ENCODE data around the gene FAM83B.

FAM83B gene

DNA sequence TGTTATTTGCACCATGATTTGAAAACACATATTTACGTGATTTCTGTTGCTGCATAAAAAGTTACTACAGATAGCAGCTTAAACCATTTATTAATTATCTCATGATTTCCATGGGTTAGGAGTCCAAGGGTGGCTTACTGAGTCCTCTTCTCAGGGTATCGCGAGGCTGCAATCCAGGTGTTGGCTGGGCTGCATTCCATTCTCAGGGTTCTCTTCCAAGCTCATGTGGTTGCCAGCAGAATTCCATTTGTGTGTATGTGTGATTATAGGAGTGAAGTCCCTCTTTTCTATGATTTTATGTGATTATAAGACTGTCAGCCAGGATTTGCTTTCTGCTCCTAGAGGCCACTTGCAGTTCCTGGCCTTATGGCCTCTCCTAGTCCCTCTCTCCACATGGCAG is 135.1 kb downstream of the FAM83B start:
- Histone ChIP-seq H3K27me3 (ENCODE audit: low read depth, low read length) (no peaks in the 10 kb centered on the region), H3K4me3 (ENCODE audit: low read depth in 1 of 2, low read length in 2 of 2) (no peak overlapping the region), H3K9me3 (ENCODE audit: control insufficient read depth in 1 of 2, low read length in 2 of 2) (peaks cover 0 to 13% of the 10 kb centered on the region in 2 donors), H3K27ac (ENCODE audit: low read length) (no peak overlapping the region), H3K36me3 (ENCODE audit: control insufficient read depth in 1 of 2, insufficient read depth in 2 of 2, low read length in 2 of 2) (no peaks in the 10 kb centered on the region), H3K4me1 (ENCODE audit: control insufficient read depth in 1 of 2, insufficient read depth in 2 of 2, low read length in 2 of 2) (no peaks in the 10 kb centered on the region)

DNA sequence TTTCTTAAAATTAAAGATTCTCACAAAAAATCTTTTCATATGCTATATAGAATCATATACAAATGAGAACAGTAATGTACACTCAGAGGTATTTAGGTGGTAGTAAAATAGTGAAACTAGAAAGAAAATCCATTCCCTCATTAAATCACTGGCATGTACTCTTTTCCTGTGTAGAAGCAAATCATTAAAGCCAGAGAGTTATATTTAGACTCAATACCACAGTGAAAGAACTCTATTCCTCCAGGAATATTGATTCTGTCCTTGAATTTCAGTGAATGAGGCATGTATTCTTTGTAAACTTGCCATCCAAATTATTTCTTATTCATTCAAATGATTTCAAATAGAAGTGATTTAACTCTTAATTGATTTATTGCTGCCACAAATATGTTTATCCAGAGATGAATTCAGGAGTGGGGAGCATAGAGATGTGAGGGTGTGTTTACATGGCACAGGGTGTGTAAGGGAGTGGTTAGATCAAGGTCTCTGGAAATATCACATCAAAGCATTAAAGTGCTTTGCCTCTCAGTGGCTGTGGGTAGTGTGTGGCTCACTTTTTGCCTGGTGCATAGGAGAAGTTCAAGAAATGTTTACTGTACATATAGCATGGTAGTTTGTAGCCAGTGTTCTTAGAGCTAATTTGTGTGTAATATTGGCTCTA is 141.2 kb downstream of the FAM83B start:
- Histone ChIP-seq H3K27me3 (ENCODE audit: low read depth, low read length) (no peaks in the 10 kb centered on the region), H3K4me1 (ENCODE audit: control insufficient read depth in 1 of 2, insufficient read depth in 2 of 2, low read length in 2 of 2) (no peaks in the 10 kb centered on the region), H3K4me3 (ENCODE audit: low read depth in 1 of 2, low read length in 2 of 2) (no peak overlapping the region), H3K9me3 (ENCODE audit: control insufficient read depth in 1 of 2, low read length in 2 of 2) (peaks cover 0 to 17% of the 10 kb centered on the region in 2 donors), H3K36me3 (ENCODE audit: control insufficient read depth in 1 of 2, insufficient read depth in 2 of 2, low read length in 2 of 2) (no peaks in the 10 kb centered on the region), H3K27ac (ENCODE audit: low read length) (no peak overlapping the region)

DNA sequence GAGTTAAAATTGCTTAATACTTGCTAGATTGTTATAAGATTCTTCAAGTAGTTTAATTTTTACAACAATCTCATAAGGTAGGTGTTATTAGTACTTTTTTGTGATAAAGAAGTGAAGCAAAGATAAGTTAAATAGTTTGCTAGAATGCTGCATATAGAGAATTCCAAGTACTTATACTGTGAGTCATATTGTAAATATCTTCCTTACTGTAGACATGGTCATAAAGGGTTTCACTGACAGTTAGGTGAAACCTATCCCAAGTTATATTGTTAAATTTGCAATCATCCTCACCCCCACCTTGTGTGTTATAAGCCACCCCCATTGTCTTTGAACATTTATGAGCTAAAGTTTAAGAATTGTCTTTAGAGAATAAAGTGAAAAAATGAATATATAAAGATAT is 142.0 kb downstream of the FAM83B start:
- Histone ChIP-seq H3K27me3 (ENCODE audit: low read depth, low read length) (no peaks in the 10 kb centered on the region), H3K4me3 (ENCODE audit: low read depth in 1 of 2, low read length in 2 of 2) (no peak overlapping the region), H3K27ac (ENCODE audit: low read length) (no peak overlapping the region), H3K4me1 (ENCODE audit: control insufficient read depth in 1 of 2, insufficient read depth in 2 of 2, low read length in 2 of 2) (no peaks in the 10 kb centered on the region), H3K36me3 (ENCODE audit: control insufficient read depth in 1 of 2, insufficient read depth in 2 of 2, low read length in 2 of 2) (no peaks in the 10 kb centered on the region), H3K9me3 (ENCODE audit: control insufficient read depth in 1 of 2, low read length in 2 of 2) (peaks cover 0 to 17% of the 10 kb centered on the region in 2 donors)

DNA sequence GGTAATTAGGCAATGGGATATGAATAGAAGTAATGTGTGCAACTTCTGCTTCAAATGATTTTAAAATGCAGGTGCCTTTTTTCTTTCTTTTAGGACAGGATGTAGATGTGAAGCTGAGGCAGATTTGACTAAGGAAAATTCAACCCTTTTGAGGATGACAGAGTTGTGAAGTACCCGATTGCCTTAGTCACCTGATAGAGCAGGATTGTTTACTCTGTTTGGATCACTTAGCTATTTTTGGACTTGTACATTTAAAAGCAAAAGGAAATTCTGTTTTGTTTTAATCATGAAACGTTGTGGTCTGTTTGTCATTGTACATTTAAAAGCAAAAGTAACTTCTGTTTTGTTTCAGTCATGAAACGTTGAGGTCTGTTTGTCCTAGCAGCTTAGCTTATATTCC is 143.4 kb downstream of the FAM83B start:
- no peaks in the 10 kb centered on the region for H3K36me3 ChIP-seq (ENCODE audit: control insufficient read depth in 1 of 2, insufficient read depth in 2 of 2, low read length in 2 of 2)
- H3K4me1 ChIP-seq (ENCODE audit: control insufficient read depth in 1 of 2, insufficient read depth in 2 of 2, low read length in 2 of 2) = no peaks in the 10 kb centered on the region
- no peak overlapping the region for H3K27ac ChIP-seq (ENCODE audit: low read length)
- no peaks in the 10 kb centered on the region for H3K27me3 ChIP-seq (ENCODE audit: low read depth, low read length)
- H3K4me3 ChIP-seq (ENCODE audit: low read depth in 1 of 2, low read length in 2 of 2) = no peak overlapping the region
- H3K9me3 ChIP-seq (ENCODE audit: control insufficient read depth in 1 of 2, low read length in 2 of 2) = peaks cover 0 to 11% of the 10 kb centered on the region in 2 donors

Measured in muscle layer of duodenum (tissue), 2 donors.